Body of pancreas (tissue), 4 donors: ENCODE measurements around the gene HOXA9. TPM values are rescaled to one million over a fixed set of nuclear protein-coding genes. Genes with fewer than 3 reads are reported as not detected.

Experiments used
- ATAC-seq: fragments of 150-250 bp; one replicate; pipeline ENCODE4 v1.9.1; 2016
- DNase-seq, 4 donors: peaks; one replicate each; pipeline ENCODE4 v3.0.0-alpha.2; 2019
- H3K27ac ChIP-seq, 4 donors: fragments of 200-600 bp; sonication (generic); 1 replicate in 3 of 4; 2 replicates in 1 of 4; pipeline versions ENCODE4 v1.5.1 to v1.6.1; 2016 to 2019; ENCODE audit warnings: mild to moderate bottlenecking in 1 of 4, mixed read lengths in 1 of 4, moderate library complexity in 1 of 4
- H3K27me3 ChIP-seq, 2 donors: fragments of 200-600 bp; sonication (generic); one replicate each; pipeline ENCODE4 v1.6.0; 2016; ENCODE audit warnings: mild to moderate bottlenecking in 1 of 2
- H3K36me3 ChIP-seq, 2 donors: fragments of 200-600 bp; sonication (generic); replicated peaks in 1 of 2; 2 replicates each; pipeline ENCODE4 v1.5.1; 2016; ENCODE audit warnings: low read depth in 2 of 2; ENCODE audit not compliant: insufficient read depth in 1 of 2
- H3K4me1 ChIP-seq: fragments of 200-600 bp; sonication (generic); one replicate; pipeline ENCODE4 v1.6.0; 2016
- H3K4me3 ChIP-seq, 2 donors: fragments of 200-600 bp; sonication (generic); 1 replicate in 1 of 2; 2 replicates in 1 of 2; pipeline ENCODE4 v1.5.1; 2016 to 2019
- H3K9me3 ChIP-seq, 3 donors: fragments of 200-600 bp; sonication (generic); 1 replicate in 2 of 3; 2 replicates in 1 of 3; pipeline ENCODE4 v1.5.1; 2016
- CTCF ChIP-seq, 7 experiments: fragments of 450-650 bp in 4 of 7; fragments of 200-600 bp in 3 of 7; sonication (generic) in 3 of 7; IDR thresholded peaks; one replicate each; pipeline ENCODE4 v1.5.1; 2016 to 2019; ENCODE audit warnings: antibody characterized with exemption in 7 of 7
- POLR2A ChIP-seq, 3 donors: fragments of 450-650 bp; IDR thresholded peaks; one replicate each; pipeline ENCODE4 v1.6.1; 2016; ENCODE audit warnings: antibody characterized with exemption in 3 of 3, mild to moderate bottlenecking in 2 of 3
- WGBS, 2 donors: methylation state at CpG; one replicate each; pipeline ENCODE4 v1.1.5; 2017; 5-methylcytosine and 5-hydroxymethylcytosine counted together
- intact Hi-C: fragments of 100-400 bp; cut with DNase I; formaldehyde crosslinking; loops from one replicate; pipeline ENCODE4 v1.15.1; 2023
- total RNA-seq, 2 donors: library from RNA; depleted of rRNA; stranded (reverse); fragments of >200 nt; gene quantifications; one replicate each; pipeline ENCODE4 v1.1.0, GENCODE V29; 2016

Gene HOXA9
- total RNA-seq, 2 donors from 2014 or later: not detected

GRCh38 chr7:27137640-27138315 is 27.6 kb downstream of the HOXA9 start:
- intact Hi-C loops: no loop called here
- TF ChIP-seq CTCF (IDR thresholded peaks at IDR 0.05) (no peak), POLR2A (IDR thresholded peaks at IDR 0.05) (no peak)
- Histone ChIP-seq H3K4me1 (peaks cover 15% of the 10 kb centered on the region), H3K36me3 (no peaks in the 10 kb centered on the region), H3K27ac (no peak overlapping the region), H3K9me3 (no peaks in the 10 kb centered on the region), H3K27me3 (peaks cover 0 to 44% of the 10 kb centered on the region in 2 donors), H3K4me3 (no peak overlapping the region)
- no peak for DNase-seq
- no peak for ATAC-seq
- 32 to 33% methylated on average over 2 of the region's 2 CpGs for WGBS, 2 donors

GRCh38 chr7:27134392-27134791 is 30.9 kb downstream of the HOXA9 start:
- Histone ChIP-seq H3K36me3 (no peaks in the 10 kb centered on the region), H3K4me3 (no peak overlapping the region), H3K27ac (no peak overlapping the region), H3K9me3 (no peaks in the 10 kb centered on the region), H3K27me3 (peaks cover 0 to 29% of the 10 kb centered on the region in 2 donors), H3K4me1 (peaks cover 12% of the 10 kb centered on the region)
- intact Hi-C loops: no loop called here
- TF ChIP-seq POLR2A (IDR thresholded peaks at IDR 0.05): no peak
- TF ChIP-seq CTCF (IDR thresholded peaks at IDR 0.05): no peak
- DNase-seq: no peak
- no peak for ATAC-seq
- WGBS, 2 donors: 6 to 14% methylated on average over 2 of the region's 2 CpGs

GRCh38 chr7:27133409-27134231 is 31.7 kb downstream of the HOXA9 start:
- Histone ChIP-seq H3K4me3 (no peak overlapping the region), H3K27me3 (peaks cover 0 to 26% of the 10 kb centered on the region in 2 donors), H3K4me1 (peaks cover 10% of the 10 kb centered on the region), H3K36me3 (no peaks in the 10 kb centered on the region), H3K27ac (no peak overlapping the region), H3K9me3 (no peaks in the 10 kb centered on the region)
- DNase-seq: no peak
- WGBS, 2 donors: 21 to 24% methylated on average over 18 of the region's 18 CpGs
- intact Hi-C loops: no loop called here
- TF ChIP-seq CTCF (IDR thresholded peaks at IDR 0.05) (no peak), POLR2A (IDR thresholded peaks at IDR 0.05) (no peak)
- no peak for ATAC-seq

- Histone ChIP-seq H3K27ac (no peak overlapping the region), H3K27me3 (peaks cover 0 to 26% of the 10 kb centered on the region in 2 donors), H3K4me3 (no peak overlapping the region), H3K36me3 (no peaks in the 10 kb centered on the region), H3K4me1 (peaks cover 10% of the 10 kb centered on the region), H3K9me3 (no peaks in the 10 kb centered on the region)
- TF ChIP-seq CTCF (IDR thresholded peaks at IDR 0.05) (no peak), POLR2A (IDR thresholded peaks at IDR 0.05) (no peak)
- ATAC-seq (no peak), DNase-seq (no peak)
- intact Hi-C loops: no loop called here
- 12 to 23% methylated on average over 6 of the region's 6 CpGs for WGBS, 2 donors
These were observed 32.4 kb downstream of the HOXA9 start for GRCh38 chr7:27132978-27133377.
